Right lobe of liver (tissue), 4 donors: Measurements from ENCODE around the gene SLC6A18.

ENCODE experiments used
- CTCF ChIP-seq, 4 donors: fragments of 200-600 bp in 3 of 4; fragments of 450-650 bp in 1 of 4; IDR thresholded peaks; one replicate each; pipeline versions ENCODE4 v1.5.1 to v1.8.0; 2016 to 2022; ENCODE audit warnings: antibody characterized with exemption in 4 of 4, mild to moderate bottlenecking in 2 of 4
- POLR2A ChIP-seq: fragments of 450-650 bp; IDR thresholded peaks from one replicate; pipeline ENCODE4 v1.6.1; 2017; ENCODE audit warnings: antibody characterized with exemption, mild to moderate bottlenecking
- donor health status: DM: no; HTN: no; CAD: no.
- donor health status: DM: no; HTN: no; CAD: no.
- donor health status: DM: no; HTN: yes; CAD: no.

GRCh38 chr5:1220831-1221230 is 4.3 kb upstream of the SLC6A18 start:
- no peak for TF ChIP-seq CTCF (IDR thresholded peaks at IDR 0.05)
- no peak for TF ChIP-seq POLR2A
